Measurements from ENCODE around the gene DNAJC19. TPM values are rescaled to one million over a fixed set of nuclear protein-coding genes. Genes with fewer than 3 reads are reported as not detected.

The DNAJC19 gene
- total RNA-seq, 1 donor from 2014 or later: 40.4 TPM

- DNase-seq: no peak
- no peak for ATAC-seq
- peaks cover 66% of the 10 kb centered on the region for H3K36me3 ChIP-seq
- no peaks in the 10 kb centered on the region for H3K4me1 ChIP-seq
- TF ChIP-seq CTCF (IDR thresholded peaks at IDR 0.05): no peak
- H3K4me3 ChIP-seq: no peak overlapping the region
- H3K27ac ChIP-seq: no peak overlapping the region
- intact Hi-C loops (cut with DNase I): no loop called here
- no peaks in the 10 kb centered on the region for H3K27me3 ChIP-seq
- no peaks in the 10 kb centered on the region for H3K9me3 ChIP-seq
Measured at GRCh38 chr3:180977498-180977897, 12.0 kb downstream of the DNAJC19 start.

GRCh38 chr3:180974286-180974685 is 15.2 kb downstream of the DNAJC19 start:
- Histone ChIP-seq H3K27me3 (no peaks in the 10 kb centered on the region), H3K4me3 (no peak overlapping the region), H3K27ac (no peak overlapping the region), H3K4me1 (no peaks in the 10 kb centered on the region), H3K36me3 (peaks cover 71% of the 10 kb centered on the region), H3K9me3 (no peaks in the 10 kb centered on the region)
- no peak for TF ChIP-seq CTCF (IDR thresholded peaks at IDR 0.05)
- intact Hi-C loops (cut with DNase I): no loop called here
- no peak for ATAC-seq
- no peak for DNase-seq

- intact Hi-C loops (cut with DNase I): no loop called here
- no peak overlapping the region for H3K27ac ChIP-seq
- TF ChIP-seq CTCF (IDR thresholded peaks at IDR 0.05): no peak
- peaks cover 71% of the 10 kb centered on the region for H3K36me3 ChIP-seq
- no peak overlapping the region for H3K4me3 ChIP-seq
- H3K4me1 ChIP-seq: no peaks in the 10 kb centered on the region
- ATAC-seq (no peak), DNase-seq (no peak)
- no peaks in the 10 kb centered on the region for H3K9me3 ChIP-seq
- no peaks in the 10 kb centered on the region for H3K27me3 ChIP-seq
Measured at GRCh38 chr3:180973543-180973942, 16.0 kb downstream of the DNAJC19 start.

GRCh38 chr3:180970931-180971330 is 18.6 kb downstream of the DNAJC19 start:
- Histone ChIP-seq H3K4me1 (no peaks in the 10 kb centered on the region), H3K27me3 (no peaks in the 10 kb centered on the region), H3K36me3 (peaks cover 70% of the 10 kb centered on the region), H3K9me3 (no peaks in the 10 kb centered on the region), H3K27ac (no peak overlapping the region), H3K4me3 (no peak overlapping the region)
- DNase-seq: no peak
- no peak for TF ChIP-seq CTCF (IDR thresholded peaks at IDR 0.05)
- intact Hi-C loops (cut with DNase I): no loop called here
- no peak for ATAC-seq

GRCh38 chr3:180962530-180962929 is 27.0 kb downstream of the DNAJC19 start:
- no peak for ATAC-seq
- Histone ChIP-seq H3K36me3 (peaks cover 89% of the 10 kb centered on the region), H3K4me3 (no peak overlapping the region), H3K9me3 (no peaks in the 10 kb centered on the region), H3K27ac (no peak overlapping the region), H3K27me3 (no peaks in the 10 kb centered on the region), H3K4me1 (no peaks in the 10 kb centered on the region)
- intact Hi-C loops (cut with DNase I): no loop called here
- no peak for TF ChIP-seq CTCF (IDR thresholded peaks at IDR 0.05)
- no peak for DNase-seq

GRCh38 chr3:180961552-180961951 is 28.0 kb downstream of the DNAJC19 start:
- no peak for TF ChIP-seq CTCF (IDR thresholded peaks at IDR 0.05)
- Histone ChIP-seq H3K27ac (no peak overlapping the region), H3K4me1 (no peaks in the 10 kb centered on the region), H3K27me3 (no peaks in the 10 kb centered on the region), H3K36me3 (peaks cover 87% of the 10 kb centered on the region), H3K4me3 (no peak overlapping the region), H3K9me3 (no peaks in the 10 kb centered on the region)
- DNase-seq: no peak
- intact Hi-C loops (cut with DNase I): no loop called here
- no peak for ATAC-seq

Data from upper lobe of right lung (tissue), 1 donor.